Astrocyte of the spinal cord (primary cell): ENCODE measurements around the gene CXorf51A.
A peak's percentile ranks its signal among the peaks of the same experiment; 100 is the strongest.
"Not testable (repeated sequence)": the region's sequence is repeated elsewhere in the genome, so short reads cannot be mapped to it uniquely, and the experiment has no call there.

ENCODE experiments used
- DNase-seq: peaks from one replicate; pipeline ENCODE4 v3.0.0; 2011; ENCODE audit warnings: low read depth, low spot score
- H3K4me3 ChIP-seq: 2 replicates; pipeline ENCODE4 v1.5.1; 2011; ENCODE audit warnings: low read depth, mild to moderate bottlenecking, low read length, moderate library complexity
- CTCF ChIP-seq: IDR thresholded peaks from 2 replicates; pipeline ENCODE4 v1.5.1; 2012; ENCODE audit warnings: low read depth, mild to moderate bottlenecking, low read length, inconsistent platforms
- in situ Hi-C: cut with HindIII; loops from 2 replicates; pipeline ENCODE4 v1.10.0; 2017; ENCODE audit warnings: low sequenced_read_pairs

CXorf51A gene

GRCh38 chrX:146814644-146815043, at the start of gene CXorf51A:
Gene CXorf51A, minus strand, starts transcription at chrX:146814744. Its CDS starts 21 bp downstream, at chrX:146814723.
- DNase-seq, in situ Hi-C loops, H3K4me3 ChIP-seq: not testable (repeated sequence)

- peak; percentile 38 for DNase-seq
- TF ChIP-seq CTCF: no peak
- no peak overlapping the region for H3K4me3 ChIP-seq
- in situ Hi-C loops: no loop called here
These were observed 49.0 kb upstream of the CXorf51A start for GRCh38 chrX:146863566-146863965.

- no peak overlapping the region for H3K4me3 ChIP-seq
- no peak for DNase-seq
- in situ Hi-C loops: no loop called here
- no peak for TF ChIP-seq CTCF
These were observed 39.7 kb upstream of the CXorf51A start for GRCh38 chrX:146854281-146854680.

GRCh38 chrX:146831994-146832393, 17.4 kb upstream of the CXorf51A start:
- no peak for TF ChIP-seq CTCF
- H3K4me3 ChIP-seq: no peak overlapping the region
- no peak for DNase-seq
- in situ Hi-C loops: no loop called here

GRCh38 chrX:146809471-146809870, 5.1 kb downstream of the CXorf51A start, which contains the start of gene CXorf51B:
Gene CXorf51B, plus strand, starts transcription at chrX:146809771. Its CDS starts 21 bp downstream, at chrX:146809792.
- DNase-seq, H3K4me3 ChIP-seq, in situ Hi-C loops: not testable (repeated sequence)
